HG03095 (cell line): ENCODE measurements around the gene NTNG2.
"Not testable (repeated sequence)": the region's sequence is repeated elsewhere in the genome, so short reads cannot be mapped to it uniquely, and the experiment has no call there.

Experiments
- ATAC-seq: cut with Tn5 transposase; IDR thresholded peaks from one replicate; pipeline ENCODE4 v1.9.1; 2021; ENCODE audit warnings: moderate library complexity; ENCODE audit not compliant: unreplicated experiment

The NTNG2 gene, protein sequence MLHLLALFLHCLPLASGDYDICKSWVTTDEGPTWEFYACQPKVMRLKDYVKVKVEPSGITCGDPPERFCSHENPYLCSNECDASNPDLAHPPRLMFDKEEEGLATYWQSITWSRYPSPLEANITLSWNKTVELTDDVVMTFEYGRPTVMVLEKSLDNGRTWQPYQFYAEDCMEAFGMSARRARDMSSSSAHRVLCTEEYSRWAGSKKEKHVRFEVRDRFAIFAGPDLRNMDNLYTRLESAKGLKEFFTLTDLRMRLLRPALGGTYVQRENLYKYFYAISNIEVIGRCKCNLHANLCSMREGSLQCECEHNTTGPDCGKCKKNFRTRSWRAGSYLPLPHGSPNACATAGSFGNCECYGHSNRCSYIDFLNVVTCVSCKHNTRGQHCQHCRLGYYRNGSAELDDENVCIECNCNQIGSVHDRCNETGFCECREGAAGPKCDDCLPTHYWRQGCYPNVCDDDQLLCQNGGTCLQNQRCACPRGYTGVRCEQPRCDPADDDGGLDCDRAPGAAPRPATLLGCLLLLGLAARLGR

DNA sequence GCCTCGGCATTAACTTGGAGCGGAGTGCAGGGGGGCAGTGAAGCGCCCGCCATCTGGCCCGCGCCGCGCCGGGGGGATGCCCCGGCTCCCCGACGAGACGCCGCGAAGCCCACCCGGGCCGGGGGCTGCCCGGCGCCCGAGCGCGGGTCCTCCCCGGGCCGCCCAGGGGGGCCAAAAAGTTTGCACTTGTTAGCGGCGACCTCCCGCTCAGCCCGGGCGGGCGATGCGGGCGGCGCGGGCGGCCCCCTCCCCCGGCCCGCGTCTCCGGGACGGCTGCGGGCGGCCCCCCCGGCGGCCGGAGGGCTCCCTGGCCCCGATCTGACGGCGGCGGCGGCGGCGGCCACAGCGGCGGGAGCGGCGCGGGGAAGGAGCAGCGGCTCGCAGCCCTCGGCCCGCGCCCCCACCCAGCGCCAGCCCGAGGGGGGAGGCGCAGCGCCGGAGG is at the start of gene NTNG2:
NTNG2 (plus strand) TSS at position 316 of the 442 bp plus-strand sequence. CDS start 4,774 bp downstream, outside the sequence.
- ATAC-seq: no peak

DNA sequence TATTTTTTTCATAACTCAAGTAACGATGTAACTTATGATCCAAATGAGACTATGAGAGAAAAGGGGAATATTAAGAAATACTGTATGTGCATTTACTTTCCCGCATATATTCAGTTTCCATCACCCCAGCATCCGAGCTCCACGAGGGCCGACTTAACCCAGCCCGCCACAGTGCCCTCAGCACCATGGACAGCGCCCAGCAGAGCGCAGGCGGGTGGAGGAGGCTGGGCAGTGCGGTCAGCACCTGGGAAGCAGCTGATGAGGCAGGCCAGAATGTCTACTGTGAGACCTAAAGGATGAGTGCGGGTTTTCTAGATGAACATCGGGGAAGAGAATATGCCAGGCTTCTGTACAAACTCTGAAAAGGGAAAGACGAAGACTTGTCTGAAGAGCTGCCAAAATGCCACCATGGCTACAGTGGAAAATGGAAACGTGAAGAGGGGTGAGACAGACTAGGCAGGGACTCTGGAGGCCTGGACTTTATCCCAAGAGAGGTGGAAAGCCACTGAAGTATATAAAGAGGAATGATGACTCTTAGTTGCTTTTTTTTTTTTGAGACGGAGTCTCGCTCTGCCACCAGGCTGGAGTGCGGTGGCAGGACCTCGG is 47.7 kb upstream of the NTNG2 start:
- no peak for ATAC-seq

DNA sequence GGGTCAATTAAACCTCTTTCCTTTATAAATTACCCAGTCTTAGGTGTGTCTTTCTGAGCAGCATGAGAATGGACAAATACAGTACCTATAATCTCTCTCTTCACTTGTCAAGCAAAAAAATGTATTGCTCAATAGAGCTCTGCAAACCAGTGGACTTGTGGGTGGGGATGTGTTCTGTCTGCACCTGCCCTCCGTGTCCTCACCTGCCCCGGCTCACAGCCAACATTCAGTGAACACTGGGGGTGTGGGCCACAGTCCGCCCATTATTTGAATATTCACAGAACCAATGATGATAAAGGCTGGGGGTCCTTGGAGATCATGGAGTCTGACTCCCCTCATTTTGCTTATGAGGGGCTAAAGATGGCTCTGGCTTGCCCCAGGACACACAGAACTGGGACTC is 45.3 kb upstream of the NTNG2 start:
- ATAC-seq: no peak

DNA sequence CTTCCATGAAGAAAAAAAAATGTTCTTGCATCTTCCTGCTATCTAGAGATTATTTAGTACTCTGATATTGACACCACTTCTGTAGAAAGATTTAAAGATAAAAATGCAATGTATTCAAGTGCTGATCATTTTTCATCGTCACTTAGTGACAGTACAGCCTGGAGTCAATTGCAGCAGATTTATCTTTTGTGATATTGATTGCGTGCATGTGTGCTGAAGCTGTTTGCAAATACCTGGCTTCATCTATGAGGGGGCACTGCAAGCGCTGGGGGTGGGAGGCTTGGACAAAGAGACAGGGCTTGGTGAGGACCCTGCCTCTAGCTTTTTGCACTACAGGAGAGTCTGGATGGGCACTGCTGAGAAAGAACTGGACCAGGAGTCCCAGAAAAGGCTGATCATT is 44.2 kb upstream of the NTNG2 start:
- ATAC-seq: no peak

DNA sequence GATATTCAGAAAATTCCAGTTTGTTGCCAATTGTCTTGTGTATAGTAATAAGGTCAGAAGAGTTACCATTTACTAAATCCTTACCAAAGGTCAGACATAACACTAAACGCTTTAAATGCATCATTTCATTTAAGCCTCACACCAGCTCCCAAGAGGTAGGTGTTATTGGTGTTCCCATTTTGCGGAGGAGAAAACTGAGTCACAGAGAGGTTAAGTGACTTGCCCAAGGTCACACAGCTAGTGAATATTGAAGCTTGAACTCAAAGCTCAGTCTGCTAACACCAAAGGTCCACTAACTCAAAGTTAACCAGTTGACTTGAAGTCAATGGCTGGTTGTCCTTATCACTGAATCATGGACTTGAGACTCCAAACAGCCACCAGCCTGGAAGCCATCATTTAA is 40.8 kb upstream of the NTNG2 start:
- no peak for ATAC-seq

DNA sequence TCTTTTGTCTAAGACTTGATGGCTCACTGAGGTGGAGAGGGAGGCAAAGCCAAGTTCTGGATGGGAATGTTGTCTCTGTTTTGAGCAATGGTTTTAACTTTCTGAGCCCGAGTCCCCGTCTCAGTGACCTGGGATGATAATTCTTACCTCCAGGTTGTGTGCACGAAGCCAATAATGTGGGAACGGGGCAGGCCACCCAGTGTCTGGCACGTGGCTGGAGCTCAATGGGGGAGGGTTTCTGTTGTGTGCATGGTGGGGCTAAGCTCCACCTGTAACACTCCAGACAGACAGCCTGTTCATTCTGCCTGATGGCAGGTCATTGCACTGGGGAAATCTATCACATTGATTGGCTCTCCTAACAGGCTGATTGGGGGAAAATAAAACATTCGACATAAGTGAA is 37.1 kb upstream of the NTNG2 start:
- no peak for ATAC-seq

DNA sequence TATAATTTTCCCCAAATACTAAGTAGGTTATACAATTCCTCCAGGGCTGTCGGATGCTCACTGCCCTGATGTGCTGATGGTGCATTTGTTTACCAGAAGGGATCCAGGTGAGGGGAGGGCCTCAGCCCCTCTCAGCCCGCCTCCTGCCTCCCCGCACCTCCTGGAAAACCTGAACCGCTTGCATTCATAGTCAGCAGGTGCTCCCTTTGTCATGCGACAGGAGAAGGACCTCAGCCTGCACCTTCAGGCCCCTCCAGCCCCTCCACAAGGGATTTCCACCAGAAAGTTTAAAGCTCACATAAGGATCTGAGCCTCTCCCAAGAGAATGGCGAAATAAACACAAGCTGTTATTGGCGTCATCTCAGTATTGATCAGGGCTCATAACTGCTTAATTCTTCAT is 36.5 kb upstream of the NTNG2 start:
- ATAC-seq: no peak

DNA sequence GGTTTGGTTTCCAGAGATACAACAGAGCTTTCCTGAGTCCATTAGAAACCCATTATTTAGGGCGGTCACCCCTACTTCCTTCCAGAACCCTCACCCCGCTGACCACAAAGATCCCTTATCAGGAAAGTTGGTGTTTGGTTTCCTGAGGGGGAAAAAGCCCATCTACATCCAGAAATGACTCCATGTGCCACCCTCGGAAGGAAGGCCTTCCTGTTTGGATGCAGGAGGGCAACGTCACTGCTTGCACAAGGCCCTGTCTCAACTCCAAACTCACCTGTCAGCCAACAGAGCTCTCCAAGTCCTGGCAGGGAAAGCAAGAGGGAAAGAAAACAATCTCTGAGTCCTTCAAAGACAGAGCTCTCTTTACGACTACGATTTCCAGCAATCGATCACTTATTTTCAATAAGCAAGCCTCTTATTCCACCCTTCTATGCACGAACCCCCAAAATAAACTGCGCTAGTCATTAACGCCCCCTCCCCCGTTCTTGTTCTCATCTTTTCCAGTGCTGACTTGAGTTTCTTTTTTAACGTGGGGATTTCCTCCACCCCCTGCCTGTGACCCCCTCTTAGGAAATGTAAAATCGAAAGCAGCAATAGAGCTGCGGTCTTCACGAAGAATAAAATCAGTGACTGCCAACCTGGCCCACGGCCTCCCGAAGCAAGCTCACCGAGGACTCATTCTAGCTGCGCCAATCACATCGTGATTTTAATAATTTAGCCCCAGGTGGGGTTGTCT is 35.7 kb upstream of the NTNG2 start:
- no peak for ATAC-seq

DNA sequence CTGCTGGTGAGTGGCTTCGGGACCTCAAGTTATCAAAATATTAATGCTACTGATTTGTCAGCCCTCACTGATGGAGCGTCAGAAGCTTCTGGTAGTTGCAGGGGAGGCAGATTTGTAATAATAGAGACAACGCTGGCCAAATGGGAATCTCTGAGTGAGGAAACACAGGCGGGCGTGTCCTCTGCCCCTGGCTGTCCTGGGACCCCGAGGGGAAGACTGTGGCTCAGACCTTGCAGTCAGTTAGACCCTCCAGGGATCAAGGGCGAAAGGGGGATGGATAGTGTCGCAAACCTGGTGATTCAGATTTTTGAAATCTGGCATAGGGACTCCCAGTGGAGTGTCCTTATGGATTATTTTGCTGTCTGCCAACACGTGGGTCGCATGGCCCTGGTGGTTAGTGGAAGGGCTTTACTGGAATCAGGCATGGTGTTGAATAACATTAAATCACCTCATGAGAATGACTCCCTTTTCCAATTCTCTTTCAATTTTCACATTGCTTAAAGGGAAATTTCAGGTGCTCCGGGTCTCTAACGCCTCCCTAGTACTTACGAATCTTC is 35.1 kb upstream of the NTNG2 start:
- no peak for ATAC-seq

DNA sequence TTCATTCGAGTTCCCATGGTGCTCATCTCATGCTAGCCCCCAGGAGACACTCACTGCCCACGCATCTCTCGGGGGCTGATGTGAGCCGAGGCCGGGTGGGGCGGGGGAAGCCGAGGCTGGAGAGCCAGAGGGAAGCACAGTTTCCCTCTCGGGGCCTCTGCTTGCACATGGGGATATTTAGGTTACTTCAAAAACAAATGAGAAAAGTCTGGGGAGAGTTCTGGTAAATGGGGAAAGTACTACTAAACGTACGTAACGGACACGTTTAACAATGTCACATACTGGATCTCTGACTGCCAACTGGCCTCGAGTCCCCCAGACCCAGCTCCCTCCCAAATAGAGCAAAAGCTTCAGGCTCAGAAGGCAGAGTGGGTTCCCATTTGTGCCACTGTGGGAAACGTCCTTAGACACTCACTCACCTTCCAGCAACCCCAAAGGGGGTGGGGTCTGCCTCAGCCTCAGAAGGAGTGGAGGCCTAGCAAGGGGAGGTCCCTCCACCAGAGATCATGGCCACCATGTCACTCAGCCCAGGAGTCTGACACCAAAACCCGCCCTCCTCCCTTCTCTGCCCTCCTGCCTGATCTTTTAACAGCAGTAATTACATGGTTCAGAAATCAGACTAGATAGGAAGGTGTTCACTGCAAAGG is 33.8 kb upstream of the NTNG2 start:
- ATAC-seq: no peak

DNA sequence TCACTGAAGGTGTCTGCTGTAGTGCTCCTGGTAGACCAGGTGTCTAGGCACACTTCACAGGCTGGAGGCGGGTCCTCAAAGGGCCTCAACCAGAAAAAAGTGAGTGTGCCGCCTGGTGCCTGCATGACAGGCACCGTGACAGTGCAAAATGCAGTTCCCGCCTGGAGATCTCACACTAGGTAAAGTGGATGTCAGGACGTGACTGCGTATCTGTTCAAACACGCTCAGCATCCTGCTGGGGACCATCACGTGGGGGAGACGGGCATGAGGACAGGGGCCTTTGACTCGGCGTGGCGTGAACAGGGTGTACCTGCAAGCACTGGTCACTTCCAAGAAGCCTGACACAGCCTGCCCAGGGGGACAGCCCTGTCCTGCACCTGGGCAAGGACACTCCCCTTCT is 32.3 kb upstream of the NTNG2 start:
- no peak for ATAC-seq

DNA sequence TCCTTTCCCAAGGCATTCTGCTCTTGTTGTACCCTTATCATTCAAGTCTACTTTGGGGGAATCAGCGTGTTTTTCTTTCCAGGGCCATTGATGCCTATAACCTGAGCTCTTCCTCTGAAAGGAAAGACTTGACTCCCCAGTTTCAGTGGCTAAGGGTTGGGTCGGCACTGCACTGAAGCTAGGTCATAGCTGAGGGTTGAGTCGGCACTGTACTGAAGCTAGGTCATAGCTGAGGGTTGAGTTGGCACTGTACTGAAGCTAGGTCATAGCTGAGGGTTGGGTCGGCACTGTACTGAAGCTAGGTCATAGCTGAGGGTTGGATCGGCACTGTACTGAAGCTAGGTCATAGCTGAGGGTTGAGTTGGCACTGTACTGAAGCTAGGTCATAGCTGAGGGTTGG is 27.8 kb upstream of the NTNG2 start:
- not testable (repeated sequence) for ATAC-seq

DNA sequence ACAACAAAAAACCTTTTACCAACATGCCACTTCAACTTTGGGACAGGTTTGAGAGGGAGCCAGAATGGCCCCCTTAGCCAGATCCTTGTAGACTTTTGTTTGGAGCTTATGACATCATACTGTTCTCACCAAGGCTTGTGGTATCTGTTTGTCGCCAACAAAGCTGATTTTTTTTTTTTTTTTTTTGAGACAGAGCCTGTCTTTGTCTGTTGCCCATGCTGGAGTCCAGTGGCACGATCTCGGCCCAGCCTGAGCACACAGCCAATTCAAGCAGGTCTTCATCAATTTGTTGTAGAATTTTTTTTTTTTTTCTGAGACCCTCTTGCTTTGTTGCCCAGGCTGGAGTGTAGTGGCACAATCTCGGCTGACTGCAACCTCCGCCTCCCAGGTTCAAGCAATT is 26.4 kb upstream of the NTNG2 start:
- ATAC-seq: no peak

DNA sequence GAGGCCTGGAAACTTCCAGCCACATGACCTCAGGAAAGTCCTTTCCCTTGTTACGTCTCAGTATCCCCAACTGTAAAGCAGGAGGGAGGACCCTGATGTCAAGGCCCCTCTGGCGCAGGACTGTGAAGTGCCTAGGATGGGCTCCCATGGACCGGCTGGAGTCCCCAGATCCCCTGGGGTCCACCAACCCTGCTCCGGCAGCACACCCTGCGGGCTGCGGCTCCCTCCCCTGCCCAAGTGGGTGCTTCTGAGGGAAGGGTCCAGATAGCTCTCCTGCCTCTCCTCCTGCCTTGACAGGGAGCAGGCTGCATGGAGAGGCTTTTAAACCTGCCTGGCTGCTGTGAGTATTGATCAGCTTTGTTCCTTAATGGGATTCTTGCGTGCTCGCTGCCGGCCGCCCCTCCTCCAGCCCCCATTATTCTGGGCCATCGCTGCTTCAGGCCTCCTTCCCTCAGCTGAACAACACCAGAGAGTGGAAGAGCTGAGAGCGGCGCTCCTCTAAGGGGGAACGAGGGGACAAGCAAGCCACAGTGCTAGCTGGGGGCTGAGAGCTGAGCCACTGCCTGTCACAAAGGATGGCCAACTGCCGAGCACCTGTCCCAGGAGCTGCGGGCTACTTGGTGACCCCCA is 25.6 kb upstream of the NTNG2 start:
- ATAC-seq: no peak

DNA sequence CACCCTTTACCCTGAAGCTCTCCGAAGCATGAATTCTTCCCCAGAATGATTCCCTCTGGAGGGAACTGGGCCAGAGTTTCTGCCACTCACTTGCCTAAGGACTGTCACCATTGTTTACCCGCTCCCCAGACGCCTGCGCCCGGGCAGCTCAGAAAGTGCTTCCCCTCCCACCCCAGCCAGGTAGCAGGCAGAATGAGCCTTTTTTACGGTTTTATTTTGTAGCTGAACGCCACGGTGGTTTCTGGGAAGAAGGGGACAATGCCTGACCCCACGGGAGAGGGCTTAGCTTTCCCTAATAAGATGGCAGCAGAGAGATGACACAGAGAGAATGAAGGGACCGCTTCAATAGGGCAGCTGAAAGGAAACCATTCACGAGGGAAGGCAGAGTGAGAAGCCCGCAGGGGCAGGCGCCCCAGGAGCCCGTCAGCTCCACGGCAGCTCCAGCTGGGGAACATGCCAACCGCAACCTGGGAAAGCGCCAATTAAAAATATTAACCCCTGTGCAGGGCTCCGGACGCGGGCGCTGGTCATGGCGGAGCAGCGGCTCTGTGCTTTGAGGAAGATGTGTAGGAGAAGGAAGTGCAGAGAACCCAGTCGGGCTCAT is 20.4 kb upstream of the NTNG2 start:
- no peak for ATAC-seq

DNA sequence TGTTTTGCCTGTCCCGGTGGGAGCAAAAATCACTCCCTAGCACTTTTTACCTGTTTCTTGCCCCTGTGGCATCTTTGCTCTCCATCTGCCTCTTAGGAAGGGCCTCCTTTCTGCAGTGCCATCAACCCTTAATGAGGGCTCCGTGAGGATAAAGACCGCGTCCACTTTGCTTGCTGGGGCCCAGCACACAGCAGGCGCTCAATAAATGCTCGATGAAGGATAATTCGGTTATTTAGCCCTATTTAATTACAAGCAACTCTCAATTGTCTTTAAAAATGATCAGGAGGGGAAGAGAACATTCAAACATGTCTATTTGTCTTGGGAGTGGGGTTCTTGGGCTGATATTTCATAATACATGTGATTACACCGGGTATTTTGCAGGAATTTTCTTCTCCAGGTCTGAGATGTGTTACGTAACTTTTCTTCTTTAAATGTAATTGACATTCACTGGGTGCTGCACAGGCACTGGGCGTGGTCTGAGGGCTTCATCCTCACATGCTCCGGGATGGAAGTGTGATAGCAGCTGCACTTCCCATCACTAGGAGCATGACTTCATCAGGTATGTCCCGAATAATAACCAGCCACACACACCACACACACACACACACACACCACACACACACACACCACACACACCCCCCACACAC is 19.8 kb upstream of the NTNG2 start:
- no peak for ATAC-seq

DNA sequence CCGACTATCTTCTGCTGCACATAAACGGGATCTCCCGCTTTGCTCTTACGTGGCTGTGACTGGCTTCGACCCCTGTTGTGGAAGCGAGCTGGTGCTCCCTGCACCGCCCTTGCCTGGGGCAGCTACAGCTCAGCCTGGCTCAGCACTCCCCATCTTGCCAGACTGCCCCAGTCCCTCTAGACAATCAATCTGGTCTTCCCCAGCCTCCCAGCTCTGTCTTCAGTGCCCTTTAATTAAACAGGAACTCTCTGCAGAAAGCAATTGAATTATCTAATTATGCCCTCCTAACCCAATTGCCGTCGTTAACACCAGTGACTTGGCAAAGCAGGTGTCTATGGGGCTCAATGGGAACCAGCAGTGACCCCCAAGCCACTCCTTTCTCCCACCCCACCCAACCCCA is 18.9 kb upstream of the NTNG2 start:
- no peak for ATAC-seq

DNA sequence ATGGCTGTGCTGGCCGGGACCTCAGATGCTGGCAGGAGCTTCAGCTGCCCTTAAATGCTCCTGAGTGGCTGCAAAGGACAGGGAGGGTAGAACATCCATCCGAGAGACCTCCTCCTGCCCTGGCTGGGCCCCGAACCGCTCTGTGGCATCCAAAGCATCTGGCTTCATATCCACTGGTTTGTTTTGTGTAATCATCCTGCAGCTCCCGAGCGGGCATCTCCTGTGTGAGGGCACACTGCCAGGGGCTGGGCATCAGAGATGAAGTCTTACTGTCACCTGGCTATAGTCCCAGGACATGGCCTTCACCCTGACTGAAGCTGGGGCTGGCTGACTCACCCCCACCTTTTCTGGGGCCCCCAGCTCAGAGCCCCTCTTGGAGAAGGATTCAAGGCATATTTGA is 18.5 kb upstream of the NTNG2 start:
- ATAC-seq: no peak

DNA sequence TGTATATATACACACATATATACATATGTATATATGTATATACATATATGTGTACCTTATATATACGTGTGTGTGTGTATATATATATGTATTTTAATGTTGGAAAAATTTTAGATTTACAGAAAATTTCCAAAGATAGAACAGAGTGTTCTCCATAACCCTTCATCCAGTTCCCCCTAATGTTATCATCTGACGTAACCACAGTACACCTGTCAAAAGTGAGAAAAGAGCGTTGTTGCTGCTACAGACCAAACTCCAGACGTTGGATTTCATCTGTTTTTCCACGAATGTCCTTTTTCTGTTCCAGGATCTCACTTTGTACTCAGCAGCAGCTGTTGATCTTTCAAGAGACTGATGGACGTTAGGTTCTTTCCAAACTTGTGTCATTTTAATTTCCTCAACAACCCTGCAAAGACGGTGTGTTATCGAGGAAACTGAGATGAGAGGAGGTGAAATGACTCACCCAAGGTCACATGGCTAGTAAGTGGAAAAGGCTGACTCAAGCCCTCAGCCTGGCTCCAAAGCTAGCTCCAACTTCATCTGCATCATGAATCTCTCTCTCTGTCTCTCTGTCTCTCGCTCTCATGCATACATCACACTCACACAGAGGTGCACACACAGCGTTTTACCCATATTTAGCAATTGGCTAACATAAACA is 17.0 kb upstream of the NTNG2 start:
- no peak for ATAC-seq
